DOHH2 (cell line): Measurements from ENCODE around the gene ENDOD1.

Experiments used
- H3F3A ChIP-seq: fragments of 200-600 bp; sonication (generic), shearing (Covaris generic); 2 replicates; pipeline ENCODE4 v1.6.0; 2016; ENCODE audit warnings: antibody characterized with exemption, mild to moderate bottlenecking; ENCODE audit not compliant: control insufficient read depth, insufficient read depth
- H3K27ac ChIP-seq: fragments of 200-600 bp; sonication (generic); 2 replicates; pipeline ENCODE4 v1.5.1; 2014; ENCODE audit warnings: low read depth, mild to moderate bottlenecking, low read length, moderate library complexity
- H3K27me3 ChIP-seq: fragments of 200-600 bp; sonication (generic); 2 replicates; pipeline ENCODE4 v1.6.1; 2014; ENCODE audit warnings: mild to moderate bottlenecking, low read length, mixed read lengths; ENCODE audit not compliant: control insufficient read depth
- H3K36me3 ChIP-seq: fragments of 200-600 bp; sonication (generic); 2 replicates; pipeline ENCODE4 v1.6.1; 2014; ENCODE audit warnings: mild to moderate bottlenecking, low read length, moderate library complexity, mixed read lengths; ENCODE audit not compliant: control insufficient read depth
- H3K4me1 ChIP-seq: fragments of 200-600 bp; sonication (generic); 2 replicates; pipeline ENCODE4 v1.6.1; 2014; ENCODE audit warnings: mild to moderate bottlenecking, low read length, mixed read lengths; ENCODE audit not compliant: control insufficient read depth
- H3K4me2 ChIP-seq: fragments of 200-600 bp; sonication (generic); 2 replicates; pipeline ENCODE4 v1.6.0; 2014; ENCODE audit warnings: mild to moderate bottlenecking, low read length, moderate library complexity
- H3K4me3 ChIP-seq: fragments of 200-600 bp; sonication (generic); 2 replicates; pipeline ENCODE4 v1.5.1; 2014; ENCODE audit warnings: mild to moderate bottlenecking, low read length, mixed read lengths
- H3K79me2 ChIP-seq: fragments of 200-600 bp; sonication (generic); 2 replicates; pipeline ENCODE4 v1.6.1; 2014; ENCODE audit warnings: mild to moderate bottlenecking, low read length, mixed read lengths; ENCODE audit not compliant: control insufficient read depth
- H3K9me2 ChIP-seq: fragments of 200-600 bp; sonication (generic); replicated peaks from 2 replicates; pipeline ENCODE4 v1.6.1; 2014; ENCODE audit warnings: mild to moderate bottlenecking, low read length, mixed read lengths; ENCODE audit not compliant: control insufficient read depth
- H3K9me3 ChIP-seq: fragments of 200-600 bp; sonication (generic); 2 replicates; pipeline ENCODE4 v1.6.1; 2014; ENCODE audit warnings: antibody characterized with exemption, low read length, mixed read lengths; ENCODE audit not compliant: control insufficient read depth, insufficient read depth
- H4K20me1 ChIP-seq: fragments of 200-600 bp; sonication (generic); 2 replicates; pipeline ENCODE4 v1.6.0; 2014; ENCODE audit warnings: low read depth, mild to moderate bottlenecking, antibody characterized with exemption, low read length, moderate library complexity; ENCODE audit not compliant: control insufficient read depth, insufficient read depth
- CTCF ChIP-seq: fragments of 200-600 bp; sonication (generic); IDR thresholded peaks from one replicate; pipeline ENCODE4 v1.5.1; 2014; ENCODE audit warnings: antibody characterized with exemption, mild to moderate bottlenecking, low read depth, low read length; ENCODE audit not compliant: poor library complexity, severe bottlenecking
- EZH2phosphoT487 ChIP-seq: fragments of 200-600 bp; sonication (generic); IDR thresholded peaks from 2 replicates; pipeline ENCODE4 v1.6.1; 2017; ENCODE audit warnings: borderline replicate concordance, mild to moderate bottlenecking, antibody characterized with exemption, low read length, moderate library complexity, mixed read lengths

The ENDOD1 gene

GRCh38 chr11:95115597-95115996 lies 26.0 kb downstream of the ENDOD1 start:
- Histone ChIP-seq H3F3A (no peaks in the 10 kb centered on the region), H3K9me2 (no peaks in the 10 kb centered on the region), H3K27ac (no peak overlapping the region), H4K20me1 (no peaks in the 10 kb centered on the region), H3K4me3 (no peak overlapping the region), H3K36me3 (no peaks in the 10 kb centered on the region), H3K9me3 (no peaks in the 10 kb centered on the region), H3K79me2 (peaks cover 8% of the 10 kb centered on the region; the same call in 1 of the 2 replicates), H3K4me2 (no peak overlapping the region), H3K4me1 (no peaks in the 10 kb centered on the region), H3K27me3 (no peaks in the 10 kb centered on the region)
- TF ChIP-seq EZH2phosphoT487: no peak
- TF ChIP-seq CTCF: no peak

GRCh38 chr11:95119361-95120060 lies 29.9 kb downstream of the ENDOD1 start:
- TF ChIP-seq EZH2phosphoT487: no peak
- no peak for TF ChIP-seq CTCF
- no peaks in the 10 kb centered on the region for H3K27me3 ChIP-seq
- H3K4me2 ChIP-seq: no peak overlapping the region
- H4K20me1 ChIP-seq: no peaks in the 10 kb centered on the region
- no peaks in the 10 kb centered on the region for H3F3A ChIP-seq
- H3K9me3 ChIP-seq: no peaks in the 10 kb centered on the region
- H3K9me2 ChIP-seq: no peaks in the 10 kb centered on the region
- H3K79me2 ChIP-seq: 0 out of 2 replicates have a peak, but pooled peaks cover 4% of the 10 kb centered on the region
- no peaks in the 10 kb centered on the region for H3K4me1 ChIP-seq
- no peaks in the 10 kb centered on the region for H3K36me3 ChIP-seq
- no peak overlapping the region for H3K27ac ChIP-seq
- H3K4me3 ChIP-seq: no peak overlapping the region

GRCh38 chr11:95121698-95122097 lies 32.1 kb downstream of the ENDOD1 start:
- no peaks in the 10 kb centered on the region for H3K79me2 ChIP-seq

More at GRCh38 chr11:95121698-95122097, 32.1 kb downstream of the ENDOD1 start:
- Histone ChIP-seq H3K4me3 (no peak overlapping the region), H3F3A (no peaks in the 10 kb centered on the region), H4K20me1 (no peaks in the 10 kb centered on the region), H3K27ac (no peak overlapping the region), H3K27me3 (no peaks in the 10 kb centered on the region), H3K4me2 (no peak overlapping the region), H3K36me3 (no peaks in the 10 kb centered on the region), H3K4me1 (no peaks in the 10 kb centered on the region), H3K9me3 (no peaks in the 10 kb centered on the region), H3K9me2 (no peaks in the 10 kb centered on the region)
- TF ChIP-seq EZH2phosphoT487 (no peak), CTCF (no peak)
